HCT116 (cell line): ENCODE results near the gene UNK. TPM values are rescaled to one million over a fixed set of nuclear protein-coding genes. Genes with fewer than 3 reads are reported as not detected.

Experiments
- ATAC-seq: fragments of 200-7000 bp; cut with Tn5 transposase; 2 replicates; pipeline ENCODE4 v1.9.1; 2020; ENCODE audit warnings: mild to moderate bottlenecking, moderate library complexity
- BruUV-seq: library from RNA; stranded (reverse); fragments of 400-500 nt; replicated peaks from 2 replicates; lab custom pipeline; 2021; lab: Mats Ljungman, UMichigan
- CTCF ChIA-PET: fragments of 300-600 bp; sonication (Branson Sonifier 250); formaldehyde crosslinking; loops from one replicate; lab custom pipeline; 2021; ENCODE audit warnings: antibody characterized with exemption; lab: Charles Lee
- POLR2A ChIA-PET: fragments of 300-600, 350-600 bp; sonication (Branson Sonifier 250); formaldehyde crosslinking; loops from one replicate; lab custom pipeline; 2021; ENCODE audit warnings: antibody characterized with exemption; lab: Charles Lee
- RAD21 ChIA-PET, 2 experiments: fragments of 300-600 bp; sonication (Branson Sonifier 250); formaldehyde crosslinking; loops; one replicate each; lab custom pipeline; 2023; ENCODE audit warnings: low total read pairs in 2 of 2; ENCODE audit not compliant: uncharacterized antibody in 2 of 2, unreplicated experiment in 2 of 2, low non-redundant PET in 1 of 2; lab: Charles Lee
- DNase-seq: peaks from one replicate; pipeline ENCODE4 v3.0.0-alpha.2; 2010; ENCODE audit warnings: low read depth, low spot score
- H2AFZ ChIP-seq: fragments of 200-600 bp; shearing (Covaris generic), sonication (generic); 2 replicates; pipeline ENCODE4 v1.6.1; 2017; ENCODE audit warnings: low read depth, mixed run types, mixed read lengths, antibody characterized with exemption, low read length; ENCODE audit not compliant: poor library complexity, severe bottlenecking
- H3K27ac ChIP-seq: 2 replicates; pipeline ENCODE4 v1.5.1; 2012; ENCODE audit warnings: low read depth, low read length
- H3K27me3 ChIP-seq: fragments of 200-600 bp; sonication (generic); 2 replicates; pipeline ENCODE4 v1.6.1; 2016; ENCODE audit warnings: mixed run types, low read length, mixed read lengths; ENCODE audit not compliant: insufficient read depth
- H3K36me3 ChIP-seq, 2 experiments: fragments of 200-500 bp in 1 of 2; fragments of 200-600 bp in 1 of 2; sonication (Bioruptor generic) in 1 of 2; sonication (generic) in 1 of 2; 2 replicates each; pipeline versions ENCODE4 v1.5.1 to v1.6.1; 2014 to 2016; ENCODE audit warnings: low read length in 2 of 2, inconsistent platforms in 1 of 2, mixed read lengths in 1 of 2, mixed run types in 1 of 2; ENCODE audit not compliant: insufficient read depth in 2 of 2, control insufficient read depth in 1 of 2
- H3K4me1 ChIP-seq, 2 experiments: fragments of 200-600 bp in 1 of 2; sonication (generic) in 1 of 2; 2 replicates each; pipeline versions ENCODE4 v1.5.1 to v1.6.1; 2012 to 2017; ENCODE audit warnings: low read length in 2 of 2, inconsistent platforms in 1 of 2, mild to moderate bottlenecking in 1 of 2, mixed read lengths in 1 of 2, mixed run types in 1 of 2, moderate library complexity in 1 of 2; ENCODE audit not compliant: insufficient read depth in 2 of 2, control insufficient read depth in 1 of 2
- H3K4me2 ChIP-seq: fragments of 200-600 bp; sonication (generic); 2 replicates; pipeline ENCODE4 v1.6.1; 2017; ENCODE audit warnings: mixed run types, low read length, mixed read lengths
- H3K4me3 ChIP-seq, 2 experiments: fragments of 200-600 bp in 1 of 2; sonication (generic) in 1 of 2; replicated peaks in 1 of 2; 2 replicates each; pipeline ENCODE4 v1.5.1; 2011 to 2016; ENCODE audit warnings: low read length in 2 of 2, control low read depth in 1 of 2, low read depth in 1 of 2, mild to moderate bottlenecking in 1 of 2, mixed read lengths in 1 of 2, mixed run types in 1 of 2
- H3K79me2 ChIP-seq: fragments of 200-600 bp; sonication (generic); 2 replicates; pipeline ENCODE4 v1.6.1; 2017; ENCODE audit warnings: mild to moderate bottlenecking, mixed run types, low read length, moderate library complexity, mixed read lengths; ENCODE audit not compliant: insufficient read depth
- H3K9ac ChIP-seq: fragments of 200-600 bp; sonication (generic); 2 replicates; pipeline ENCODE4 v1.6.1; 2016; ENCODE audit warnings: low read length, mixed read lengths
- H3K9me2 ChIP-seq: fragments of 200-600 bp; sonication (generic), shearing (Covaris generic); 2 replicates; pipeline ENCODE4 v1.6.1; 2017; ENCODE audit warnings: mixed run types, mild to moderate bottlenecking, moderate library complexity; ENCODE audit not compliant: insufficient read depth
- H3K9me3 ChIP-seq, 2 experiments: fragments of 200-500 bp in 1 of 2; fragments of 200-600 bp in 1 of 2; sonication (Bioruptor generic) in 1 of 2; sonication (generic) in 1 of 2; 2 replicates each; pipeline ENCODE4 v1.6.1; 2014 to 2017; ENCODE audit warnings: low read length in 2 of 2, mixed read lengths in 2 of 2, inconsistent platforms in 1 of 2, low read depth in 1 of 2, mild to moderate bottlenecking in 1 of 2, mixed run types in 1 of 2, moderate library complexity in 1 of 2; ENCODE audit not compliant: control insufficient read depth in 1 of 2, insufficient read depth in 1 of 2
- H4K20me1 ChIP-seq: fragments of 200-600 bp; sonication (generic), shearing (Covaris generic); 2 replicates; pipeline ENCODE4 v1.6.1; 2017; ENCODE audit warnings: mixed run types, mild to moderate bottlenecking, moderate library complexity; ENCODE audit not compliant: insufficient read depth
- ELF1 ChIP-seq: IDR thresholded peaks from 2 replicates; pipeline ENCODE4 v1.6.1; 2012; ENCODE audit warnings: low read depth, borderline replicate concordance
- JUND ChIP-seq: IDR thresholded peaks from 2 replicates; pipeline ENCODE4 v1.6.1; 2012
- ZFX ChIP-seq: fragments of 450-650 bp; IDR thresholded peaks from 2 replicates; pipeline ENCODE4 v1.6.1; 2017
- intact Hi-C: fragments of 100-400 bp; cut with micrococcal nuclease; formaldehyde crosslinking; loops from 2 replicates; pipeline ENCODE4 v1.10.0; 2022
- total RNA-seq: library from RNA; stranded (reverse); gene quantifications from one replicate; pipeline ENCODE4 v1.2.1, GENCODE V29; 2021; ENCODE audit not compliant: unreplicated experiment
- TF ChIP-seq, protein P1 (sequence below), 3 experiments: fragments of 200-600 bp in 1 of 3; sonication (generic) in 1 of 3; IDR thresholded peaks in 2 of 3; conservative IDR thresholded peaks in 1 of 3; 2 replicates each; pipeline ENCODE4 v1.5.1; 2012 to 2017; ENCODE audit warnings: low read depth in 2 of 3, low read length in 2 of 3, antibody characterized with exemption in 1 of 3, borderline replicate concordance in 1 of 3, control low read depth in 1 of 3, mild to moderate bottlenecking in 1 of 3, mixed read lengths in 1 of 3, mixed run types in 1 of 3, moderate library complexity in 1 of 3; ENCODE audit not compliant: insufficient read depth in 1 of 3

UNK gene
- total RNA-seq, 1 experiment from 2014 or later: 40.6 TPM

DNA sequence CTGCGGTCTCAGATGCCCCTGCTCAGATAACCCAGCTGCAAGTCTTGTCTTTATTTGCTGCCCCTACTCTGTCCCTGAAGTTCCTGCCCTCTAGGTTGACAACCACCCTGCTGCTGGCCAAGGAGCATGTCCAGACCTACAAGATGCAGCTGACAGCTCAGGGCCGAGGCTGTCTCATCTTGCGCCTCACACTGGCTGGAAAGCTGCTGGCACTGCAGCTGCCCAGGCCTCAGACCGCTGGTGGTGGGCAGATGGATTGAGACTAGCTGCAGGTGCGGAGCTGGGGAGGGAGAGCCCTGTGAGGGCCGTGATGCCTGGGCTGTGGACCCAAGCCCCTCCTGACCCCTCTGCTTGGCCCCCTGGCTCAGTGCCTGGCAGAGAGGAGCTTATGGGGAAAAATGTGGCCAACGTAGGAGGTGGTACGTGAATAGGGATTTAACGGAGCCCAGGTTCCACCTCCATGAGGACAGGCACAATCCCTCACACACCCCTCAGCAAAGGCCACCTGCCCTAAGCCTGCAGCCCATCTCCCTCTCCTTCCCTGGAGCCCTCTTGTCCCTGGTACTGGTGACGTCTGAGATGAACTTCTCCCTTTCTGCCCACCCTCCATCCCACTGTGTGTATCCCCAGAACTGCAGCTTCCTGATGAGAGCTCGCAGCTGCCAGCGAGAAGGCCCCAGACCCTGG lies 11.3 kb upstream of the UNK start:
- ATAC-seq: no peak
- H3K4me2 ChIP-seq: no peak overlapping the region
- H3K27me3 ChIP-seq: no peaks in the 10 kb centered on the region
- H3K9me2 ChIP-seq: no peaks in the 10 kb centered on the region
- intact Hi-C loops: no loop called here
- H3K27ac ChIP-seq: no peak overlapping the region
- ChIA-PET CTCF (interaction anchor here (0.8 to 3.7 kb wide), 9 partner anchors 8 to 227 kb away, joined by 3 to 23 read pairs (median 3); partner anchors contain the start of genes CDK3, GALK1 and SMIM5), RAD21 (interaction anchor here in 1 of 2 experiments (0.8 kb wide), 1 partner anchor 154 kb away, joined by 3 read pairs; no protein-coding TSS in a partner anchor), POLR2A (interaction anchor here (0.6 to 1.4 kb wide), 4 partner anchors 8 to 661 kb away, joined by 3 to 5 read pairs (median 3); partner anchors contain the start of gene GALK1)
- BruUV-seq: no TSS peak
- H3K9ac ChIP-seq: no peak overlapping the region
- no peaks in the 10 kb centered on the region for H3K9me3 ChIP-seq
- no peak overlapping the region for H2AFZ ChIP-seq
- peaks cover 18% of the 10 kb centered on the region for H4K20me1 ChIP-seq
- H3K79me2 ChIP-seq: peaks cover 14% of the 10 kb centered on the region
- H3K4me3 ChIP-seq: no peak overlapping the region
- DNase-seq: no peak
- H3K4me1 ChIP-seq: peaks cover 9 to 35% of the 10 kb centered on the region in 2 experiments
- TF ChIP-seq, protein P1, sequence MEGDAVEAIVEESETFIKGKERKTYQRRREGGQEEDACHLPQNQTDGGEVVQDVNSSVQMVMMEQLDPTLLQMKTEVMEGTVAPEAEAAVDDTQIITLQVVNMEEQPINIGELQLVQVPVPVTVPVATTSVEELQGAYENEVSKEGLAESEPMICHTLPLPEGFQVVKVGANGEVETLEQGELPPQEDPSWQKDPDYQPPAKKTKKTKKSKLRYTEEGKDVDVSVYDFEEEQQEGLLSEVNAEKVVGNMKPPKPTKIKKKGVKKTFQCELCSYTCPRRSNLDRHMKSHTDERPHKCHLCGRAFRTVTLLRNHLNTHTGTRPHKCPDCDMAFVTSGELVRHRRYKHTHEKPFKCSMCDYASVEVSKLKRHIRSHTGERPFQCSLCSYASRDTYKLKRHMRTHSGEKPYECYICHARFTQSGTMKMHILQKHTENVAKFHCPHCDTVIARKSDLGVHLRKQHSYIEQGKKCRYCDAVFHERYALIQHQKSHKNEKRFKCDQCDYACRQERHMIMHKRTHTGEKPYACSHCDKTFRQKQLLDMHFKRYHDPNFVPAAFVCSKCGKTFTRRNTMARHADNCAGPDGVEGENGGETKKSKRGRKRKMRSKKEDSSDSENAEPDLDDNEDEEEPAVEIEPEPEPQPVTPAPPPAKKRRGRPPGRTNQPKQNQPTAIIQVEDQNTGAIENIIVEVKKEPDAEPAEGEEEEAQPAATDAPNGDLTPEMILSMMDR (IDR thresholded peaks at IDR 0.05 in 2 of 3, conservative IDR thresholded peaks at IDR 0.05 in 1 of 3; ENCODE audit: borderline replicate concordance in 1 of 3, insufficient read depth in 1 of 3, low read depth in 2 of 3, low read length in 2 of 3): peak in 2 of 3 experiments; percentile 7 to 40; a peak in 1 of 6 replicates
- TF ChIP-seq ZFX (no peak), JUND (no peak), ELF1 (no peak)
- TF ChIP-seq, all 23 proteins: peak for 1
- peaks cover 12 to 21% of the 10 kb centered on the region in 2 experiments for H3K36me3 ChIP-seq
